ENCODE measurements around the gene PCDH17. TPM values are rescaled to one million over a fixed set of nuclear protein-coding genes. Genes with fewer than 3 reads are reported as not detected.

PCDH17 gene
- total and polyA plus RNA-seq, 2 experiments from 2014 or later, result 3.2 to 10.3 TPM

DNA sequence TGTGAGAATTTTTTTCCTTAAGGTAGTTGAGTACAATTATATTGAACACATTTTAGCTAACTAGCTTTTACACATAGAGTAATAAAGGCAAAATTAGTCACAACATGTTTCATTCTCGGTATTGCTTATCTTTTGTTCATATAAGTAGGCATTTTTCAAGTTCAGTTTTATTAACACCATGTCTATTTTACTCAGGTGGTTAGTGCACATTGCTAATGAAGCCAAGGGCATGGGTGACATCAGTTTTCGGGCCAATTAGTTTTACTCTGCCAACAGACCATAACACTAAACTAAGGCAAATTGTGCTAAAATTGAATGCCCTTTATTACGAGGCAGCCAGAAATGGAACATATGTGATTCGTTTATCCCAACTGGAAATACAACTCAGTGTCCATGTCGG is 19.6 kb upstream of the PCDH17 start:
- H2AFZ ChIP-seq, result no peak overlapping the region
- no peak overlapping the region for H3K4me3 ChIP-seq
- no peaks in the 10 kb centered on the region for H3K27me3 ChIP-seq
- no peaks in the 10 kb centered on the region for H3K4me1 ChIP-seq (ENCODE audit: insufficient read depth)
- TF ChIP-seq EZH2 (IDR thresholded peaks at IDR 0.05; ENCODE audit: borderline replicate concordance) (no peak), EZH2phosphoT487 (IDR thresholded peaks at IDR 0.05; ENCODE audit: low read depth, severe bottlenecking, unreplicated experiment) (no peak)
- TF ChIP-seq, protein P1, sequence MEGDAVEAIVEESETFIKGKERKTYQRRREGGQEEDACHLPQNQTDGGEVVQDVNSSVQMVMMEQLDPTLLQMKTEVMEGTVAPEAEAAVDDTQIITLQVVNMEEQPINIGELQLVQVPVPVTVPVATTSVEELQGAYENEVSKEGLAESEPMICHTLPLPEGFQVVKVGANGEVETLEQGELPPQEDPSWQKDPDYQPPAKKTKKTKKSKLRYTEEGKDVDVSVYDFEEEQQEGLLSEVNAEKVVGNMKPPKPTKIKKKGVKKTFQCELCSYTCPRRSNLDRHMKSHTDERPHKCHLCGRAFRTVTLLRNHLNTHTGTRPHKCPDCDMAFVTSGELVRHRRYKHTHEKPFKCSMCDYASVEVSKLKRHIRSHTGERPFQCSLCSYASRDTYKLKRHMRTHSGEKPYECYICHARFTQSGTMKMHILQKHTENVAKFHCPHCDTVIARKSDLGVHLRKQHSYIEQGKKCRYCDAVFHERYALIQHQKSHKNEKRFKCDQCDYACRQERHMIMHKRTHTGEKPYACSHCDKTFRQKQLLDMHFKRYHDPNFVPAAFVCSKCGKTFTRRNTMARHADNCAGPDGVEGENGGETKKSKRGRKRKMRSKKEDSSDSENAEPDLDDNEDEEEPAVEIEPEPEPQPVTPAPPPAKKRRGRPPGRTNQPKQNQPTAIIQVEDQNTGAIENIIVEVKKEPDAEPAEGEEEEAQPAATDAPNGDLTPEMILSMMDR (IDR thresholded peaks at IDR 0.05; ENCODE audit: poor library complexity), result no peak
- H4K20me1 ChIP-seq (ENCODE audit: insufficient read depth, poor library complexity, severe bottlenecking), result no peaks in the 10 kb centered on the region
- H3K36me3 ChIP-seq (replicated peaks; ENCODE audit: insufficient read depth, low read depth), result no peaks in the 10 kb centered on the region
- no peak overlapping the region for H3K27ac ChIP-seq
- H3K9me2 ChIP-seq (replicated peaks; ENCODE audit: insufficient read depth), result no peaks in the 10 kb centered on the region
- H3K4me2 ChIP-seq, result no peak overlapping the region
- no peaks in the 10 kb centered on the region for H3K79me2 ChIP-seq
- no peaks in the 10 kb centered on the region for H3K9me3 ChIP-seq (ENCODE audit: low read depth)
- 88% methylated on average over 5 of the region's 5 CpGs for WGBS (ENCODE audit: low lambda C conversion rate, missing lambda C conversion rate)
- no peak for DNase-seq (ENCODE audit: low spot score)

DNA sequence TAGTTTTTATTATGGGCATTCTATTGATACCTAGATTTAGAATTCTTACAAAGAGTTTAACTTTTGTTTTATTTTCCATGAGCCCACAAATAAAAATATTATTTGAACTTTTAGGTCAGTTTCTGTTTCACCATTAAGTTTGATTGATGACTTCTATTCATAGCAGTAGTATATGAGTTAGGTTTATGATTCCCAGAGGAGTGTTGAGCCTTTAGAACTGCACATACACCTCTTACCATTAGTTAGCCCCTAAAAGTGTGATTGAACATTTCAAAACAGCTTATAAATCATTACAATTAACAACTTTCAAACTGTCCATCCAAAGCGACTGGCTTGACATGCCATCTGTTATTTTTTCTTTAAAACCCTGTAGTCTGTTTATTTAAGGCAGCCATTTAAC is 19.0 kb upstream of the PCDH17 start:
- Histone ChIP-seq H3K4me2 (no peak overlapping the region), H3K27ac (no peak overlapping the region), H3K79me2 (no peaks in the 10 kb centered on the region), H3K27me3 (no peaks in the 10 kb centered on the region), H3K9me3 (ENCODE audit: low read depth) (no peaks in the 10 kb centered on the region), H3K4me3 (no peak overlapping the region), H3K4me1 (ENCODE audit: insufficient read depth) (no peaks in the 10 kb centered on the region), H3K9me2 (replicated peaks; ENCODE audit: insufficient read depth) (no peaks in the 10 kb centered on the region), H2AFZ (no peak overlapping the region), H3K36me3 (replicated peaks; ENCODE audit: insufficient read depth, low read depth) (no peaks in the 10 kb centered on the region), H4K20me1 (ENCODE audit: insufficient read depth, poor library complexity, severe bottlenecking) (no peaks in the 10 kb centered on the region)
- no peak for TF ChIP-seq EZH2 (IDR thresholded peaks at IDR 0.05; ENCODE audit: borderline replicate concordance)
- TF ChIP-seq, protein P1 (IDR thresholded peaks at IDR 0.05; ENCODE audit: poor library complexity), result no peak
- no peak for TF ChIP-seq EZH2phosphoT487 (IDR thresholded peaks at IDR 0.05; ENCODE audit: low read depth, severe bottlenecking, unreplicated experiment)
- DNase-seq (ENCODE audit: low spot score), result no peak
- 84% methylated on average over 1 of the region's 1 CpG for WGBS (ENCODE audit: low lambda C conversion rate, missing lambda C conversion rate)

DNA sequence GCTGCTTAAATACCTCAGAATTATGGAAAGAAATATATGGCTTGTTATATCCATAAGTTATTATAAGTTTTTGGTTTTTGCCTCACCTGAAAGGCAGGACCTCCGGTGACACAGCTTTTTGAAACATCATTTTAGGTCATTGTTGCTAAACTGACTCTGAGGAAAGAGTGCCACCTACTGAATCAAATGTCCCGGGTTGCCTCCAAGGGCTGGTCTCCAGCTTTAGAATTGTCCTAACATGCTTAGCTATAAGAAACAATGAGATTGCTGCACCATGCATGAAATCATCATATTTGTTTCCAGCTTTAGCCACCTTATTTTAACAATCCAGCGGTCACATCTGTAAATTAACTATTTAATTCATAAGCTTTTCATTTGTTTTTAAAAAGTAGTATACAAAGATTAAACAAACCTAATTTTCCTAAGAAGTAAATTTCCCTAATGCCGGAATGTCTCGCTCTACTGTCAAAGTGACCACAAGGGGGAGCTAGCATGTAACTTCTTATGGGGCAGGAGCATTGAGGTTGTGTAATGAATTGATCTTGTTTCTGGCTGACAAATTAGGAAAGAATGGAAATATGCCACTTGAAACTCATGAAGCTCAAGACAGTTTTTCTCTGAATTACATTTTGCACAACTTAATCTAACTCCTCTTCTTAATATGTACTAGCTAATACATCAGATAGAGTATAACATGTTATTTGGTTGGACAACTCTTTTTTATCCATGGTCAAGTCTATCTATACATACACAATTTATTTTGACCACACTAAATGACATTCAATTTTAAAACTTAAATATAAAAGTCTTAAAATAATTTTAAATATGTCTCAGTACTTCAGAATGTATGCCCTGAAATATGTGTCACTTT is 6.7 kb upstream of the PCDH17 start:
- H3K36me3 ChIP-seq (replicated peaks; ENCODE audit: insufficient read depth, low read depth), result no peaks in the 10 kb centered on the region
- H4K20me1 ChIP-seq (ENCODE audit: insufficient read depth, poor library complexity, severe bottlenecking), result no peaks in the 10 kb centered on the region
- no peaks in the 10 kb centered on the region for H3K9me2 ChIP-seq (replicated peaks; ENCODE audit: insufficient read depth)
- H3K79me2 ChIP-seq, result no peaks in the 10 kb centered on the region
- H3K4me2 ChIP-seq, result peak overlapping the region; percentile 49
- no peaks in the 10 kb centered on the region for H3K27me3 ChIP-seq
- 4% methylated on average over 5 of the region's 5 CpGs for WGBS (ENCODE audit: low lambda C conversion rate, missing lambda C conversion rate)
- H3K4me1 ChIP-seq (ENCODE audit: insufficient read depth), result no peaks in the 10 kb centered on the region
- TF ChIP-seq, protein P1 (IDR thresholded peaks at IDR 0.05; ENCODE audit: poor library complexity), result peak; percentile 89
- TF ChIP-seq EZH2 (IDR thresholded peaks at IDR 0.05; ENCODE audit: borderline replicate concordance) (no peak), EZH2phosphoT487 (IDR thresholded peaks at IDR 0.05; ENCODE audit: low read depth, severe bottlenecking, unreplicated experiment) (no peak)
- peak; percentile 84 for DNase-seq (ENCODE audit: low spot score)
- no peak overlapping the region for H3K4me3 ChIP-seq
- H3K9me3 ChIP-seq (ENCODE audit: low read depth), result no peaks in the 10 kb centered on the region
- no peak overlapping the region for H3K27ac ChIP-seq
- no peak overlapping the region for H2AFZ ChIP-seq
